ENCODE measurements around the gene EFNB1. TPM values are rescaled to one million over a fixed set of nuclear protein-coding genes. Genes with fewer than 3 reads are reported as not detected.

Gene EFNB1
- polyA plus RNA-seq, 1 donor (not counting 4 experiments of a cell fraction or from before 2014, with no cell fraction given) = 90.3 TPM

GRCh38 chrX:68820476-68821110, 8.2 kb upstream of the EFNB1 start:
- no peak for TF ChIP-seq EZH2 (IDR thresholded peaks at IDR 0.05; ENCODE audit: low read length)
- TF ChIP-seq CTCF (optimal IDR thresholded peaks at IDR 0.05 in 1 of 3, IDR thresholded peaks at IDR 0.05 in 1 of 3, conservative IDR thresholded peaks at IDR 0.05 in 1 of 3; ENCODE audit: extremely low read depth in 1 of 3, insufficient read depth in 2 of 3, low read length in 3 of 3) = no peak
- no peak overlapping the region for H3K27ac ChIP-seq (ENCODE audit: control insufficient read depth, insufficient read depth, low read length)
- DNase-seq (ENCODE audit: low read depth, low spot score) (no peak), FAIRE-seq (no peak)
- dilution Hi-C loops (cut with MboI; ENCODE audit: extremely low pct_ligation_motif_present, low sequenced_read_pairs) = no loop called here
- peaks cover 6% of the 10 kb centered on the region for H3K4me1 ChIP-seq (ENCODE audit: control insufficient read depth, extremely low read depth, insufficient read depth, low read length)
- no peaks in the 10 kb centered on the region for H3K36me3 ChIP-seq (ENCODE audit: control insufficient read depth in 2 of 2, extremely low read depth in 1 of 2, insufficient read depth in 2 of 2, low read length in 2 of 2)
- no peaks in the 10 kb centered on the region for H3K9me3 ChIP-seq (ENCODE audit: control insufficient read depth, low read depth, low read length)
- H3K9me1 ChIP-seq (ENCODE audit: control insufficient read depth, extremely low read depth, insufficient read depth, low read length) = no peaks in the 10 kb centered on the region
- H3K4me3 ChIP-seq (ENCODE audit: control insufficient read depth in 2 of 3, extremely low read depth in 1 of 3, insufficient read depth in 2 of 3, low read depth in 1 of 3, low read length in 3 of 3) = no peak overlapping the region
- H3K27me3 ChIP-seq (ENCODE audit: control insufficient read depth, extremely low read depth, insufficient read depth, low read length) = no peaks in the 10 kb centered on the region
- H3K79me2 ChIP-seq (ENCODE audit: control insufficient read depth, insufficient read depth, low read length) = no peaks in the 10 kb centered on the region
- H2AFZ ChIP-seq (ENCODE audit: control insufficient read depth, low read length) = no peak overlapping the region
- H3K4me2 ChIP-seq (ENCODE audit: control insufficient read depth, extremely low read depth, insufficient read depth, low read depth, low read length) = no peak overlapping the region
- no peak overlapping the region for H3K9ac ChIP-seq (ENCODE audit: control insufficient read depth, extremely low read depth, insufficient read depth, low read length)
- H4K20me1 ChIP-seq (ENCODE audit: control insufficient read depth, extremely low read depth, insufficient read depth, low read length) = no peaks in the 10 kb centered on the region

- no peaks in the 10 kb centered on the region for H3K79me2 ChIP-seq (ENCODE audit: control insufficient read depth, insufficient read depth, low read length)
- H3K9me1 ChIP-seq (ENCODE audit: control insufficient read depth, extremely low read depth, insufficient read depth, low read length) = no peaks in the 10 kb centered on the region
- no peak overlapping the region for H3K4me2 ChIP-seq (ENCODE audit: control insufficient read depth, extremely low read depth, insufficient read depth, low read depth, low read length)
- no peak overlapping the region for H2AFZ ChIP-seq (ENCODE audit: control insufficient read depth, low read length)
- H3K4me3 ChIP-seq (ENCODE audit: control insufficient read depth in 2 of 3, extremely low read depth in 1 of 3, insufficient read depth in 2 of 3, low read depth in 1 of 3, low read length in 3 of 3) = no peak overlapping the region
- no peak overlapping the region for H3K9ac ChIP-seq (ENCODE audit: control insufficient read depth, extremely low read depth, insufficient read depth, low read length)
- H3K9me3 ChIP-seq (ENCODE audit: control insufficient read depth, low read depth, low read length) = no peaks in the 10 kb centered on the region
- FAIRE-seq (no peak), DNase-seq (ENCODE audit: low read depth, low spot score) (no peak)
- dilution Hi-C loops (cut with MboI; ENCODE audit: extremely low pct_ligation_motif_present, low sequenced_read_pairs) = no loop called here
- TF ChIP-seq CTCF (optimal IDR thresholded peaks at IDR 0.05 in 1 of 3, IDR thresholded peaks at IDR 0.05 in 1 of 3, conservative IDR thresholded peaks at IDR 0.05 in 1 of 3; ENCODE audit: extremely low read depth in 1 of 3, insufficient read depth in 2 of 3, low read length in 3 of 3) (no peak), EZH2 (IDR thresholded peaks at IDR 0.05; ENCODE audit: low read length) (no peak)
- H3K4me1 ChIP-seq (ENCODE audit: control insufficient read depth, extremely low read depth, insufficient read depth, low read length) = peaks cover 12% of the 10 kb centered on the region
- no peaks in the 10 kb centered on the region for H4K20me1 ChIP-seq (ENCODE audit: control insufficient read depth, extremely low read depth, insufficient read depth, low read length)
- H3K27me3 ChIP-seq (ENCODE audit: control insufficient read depth, extremely low read depth, insufficient read depth, low read length) = no peaks in the 10 kb centered on the region
- H3K36me3 ChIP-seq (ENCODE audit: control insufficient read depth in 2 of 2, extremely low read depth in 1 of 2, insufficient read depth in 2 of 2, low read length in 2 of 2) = no peaks in the 10 kb centered on the region
- H3K27ac ChIP-seq (ENCODE audit: control insufficient read depth, insufficient read depth, low read length) = no peak overlapping the region
These were observed 7.2 kb upstream of the EFNB1 start for GRCh38 chrX:68821616-68822015.
